Effector CD8-positive, alpha-beta T cell (primary cell): Measurements from ENCODE around the gene HOXA13.

ENCODE experiments used
- DNase-seq: peaks from one replicate; lab custom pipeline; 2025; lab: John Stamatoyannopoulos, UW
- total RNA-seq, 4 experiments: gene quantifications; one replicate each; lab custom pipeline; 2026; lab: John Stamatoyannopoulos, UW

The HOXA13 gene
- total RNA-seq, result 0 to 3.1 (median 0.22) reads per million in 4 experiments

DNA sequence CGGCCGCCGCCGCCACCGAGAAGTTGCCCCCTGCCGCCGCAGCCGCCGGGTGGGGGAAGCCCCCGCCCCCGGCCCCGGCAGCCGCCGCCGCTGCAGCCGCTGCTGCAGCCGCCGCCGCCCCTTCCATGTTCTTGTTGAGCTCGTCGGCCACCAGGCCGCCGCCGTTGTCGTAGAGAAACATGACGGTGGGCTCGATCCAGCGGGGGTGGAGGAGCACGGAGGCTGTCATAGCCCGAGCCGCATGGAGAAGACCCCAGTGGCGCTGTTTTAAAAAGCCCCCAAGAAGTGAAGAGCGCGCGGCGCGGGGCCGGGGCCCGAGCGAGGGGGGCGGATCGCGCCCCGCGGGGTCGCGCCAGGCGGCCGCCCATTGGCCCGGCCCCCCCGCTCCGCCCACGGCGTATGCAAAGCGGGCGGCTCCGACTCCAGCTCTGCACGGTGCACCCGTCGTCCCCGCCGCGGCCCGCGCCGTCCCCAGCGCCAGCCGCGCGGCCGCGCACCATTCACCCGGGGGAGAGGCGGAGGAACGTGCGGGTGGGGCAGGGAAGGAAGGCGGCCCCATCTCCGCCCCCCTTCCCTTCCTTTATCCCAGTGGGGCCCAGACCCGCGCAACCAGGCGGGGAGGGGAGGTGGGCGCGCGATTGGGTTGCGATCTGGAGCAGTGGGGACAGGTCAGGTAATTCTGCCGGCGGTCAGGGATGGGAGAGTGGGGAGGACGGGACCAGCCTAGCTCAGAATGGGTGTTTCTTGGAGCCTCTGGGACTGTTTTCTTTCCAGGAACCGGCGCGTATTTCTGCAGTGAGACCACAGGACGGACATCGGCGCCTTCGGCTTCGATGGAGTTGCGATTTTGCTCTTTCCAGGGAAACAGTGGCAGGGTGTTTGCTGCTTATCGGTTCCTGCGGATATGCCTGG lies at the start of gene HOXA13:
TSS of gene HOXA13 (minus strand) at position 243 of the 912 bp plus-strand sequence. CDS start at position 229, 14 bp downstream.
- no peak for DNase-seq

DNA sequence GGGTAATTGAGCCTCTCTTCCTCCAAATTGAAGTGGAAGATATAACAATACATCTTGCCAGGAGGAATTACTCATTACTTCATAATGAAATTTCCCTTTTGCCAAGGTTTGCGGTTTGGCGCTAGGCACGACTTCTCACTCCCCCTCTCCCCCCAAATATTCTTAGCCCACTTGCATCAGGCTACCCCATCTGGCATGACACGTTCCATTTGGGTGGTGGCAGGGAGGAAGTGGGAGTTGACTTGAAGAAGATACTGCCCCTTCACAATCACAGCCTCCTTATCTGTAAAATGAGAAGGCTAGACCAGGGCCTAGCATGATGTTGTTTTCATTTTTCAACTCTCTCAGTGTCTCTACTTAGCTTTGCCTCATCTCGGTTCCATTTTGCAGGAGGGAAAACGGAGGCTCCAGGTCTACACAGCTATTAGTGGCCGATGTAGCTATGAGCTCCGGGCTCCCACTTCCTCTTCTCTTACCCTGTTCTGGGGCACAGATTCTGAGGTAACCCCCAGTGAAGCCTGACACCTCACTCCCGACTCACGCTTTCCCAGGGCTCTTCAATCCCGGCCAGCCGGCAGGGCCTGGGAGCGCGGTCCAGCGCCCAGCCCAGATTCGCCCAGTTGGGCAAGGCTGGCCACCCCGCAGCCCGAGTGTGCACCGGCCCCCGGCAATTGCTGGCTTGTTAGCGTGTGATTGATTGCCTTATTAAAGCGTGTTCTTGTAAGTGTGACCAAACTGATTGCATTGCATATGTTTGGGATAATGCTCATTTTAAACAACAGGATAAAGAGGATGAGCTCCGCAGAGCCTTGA lies 49.2 kb upstream of the HOXA13 start:
- DNase-seq, result no peak

DNA sequence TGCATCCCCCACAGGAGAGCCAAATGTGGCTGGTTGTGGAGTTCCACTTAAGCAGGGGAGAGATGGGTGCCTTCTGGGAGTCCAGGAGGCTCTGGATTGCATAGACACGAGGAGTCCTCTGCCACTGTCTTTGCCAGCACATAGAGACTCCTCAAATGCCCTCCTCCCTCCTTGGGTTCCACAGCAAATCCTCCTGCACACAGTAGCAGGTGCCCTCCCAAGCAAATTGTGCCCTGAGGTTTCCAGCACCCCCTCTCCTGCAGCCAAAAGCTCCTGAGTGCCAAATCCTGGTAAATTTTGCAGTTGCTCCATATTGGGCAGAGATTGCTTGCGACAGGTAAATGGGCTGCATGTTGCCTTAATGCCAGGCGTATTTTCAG lies 48.5 kb upstream of the HOXA13 start:
- no peak for DNase-seq

DNA sequence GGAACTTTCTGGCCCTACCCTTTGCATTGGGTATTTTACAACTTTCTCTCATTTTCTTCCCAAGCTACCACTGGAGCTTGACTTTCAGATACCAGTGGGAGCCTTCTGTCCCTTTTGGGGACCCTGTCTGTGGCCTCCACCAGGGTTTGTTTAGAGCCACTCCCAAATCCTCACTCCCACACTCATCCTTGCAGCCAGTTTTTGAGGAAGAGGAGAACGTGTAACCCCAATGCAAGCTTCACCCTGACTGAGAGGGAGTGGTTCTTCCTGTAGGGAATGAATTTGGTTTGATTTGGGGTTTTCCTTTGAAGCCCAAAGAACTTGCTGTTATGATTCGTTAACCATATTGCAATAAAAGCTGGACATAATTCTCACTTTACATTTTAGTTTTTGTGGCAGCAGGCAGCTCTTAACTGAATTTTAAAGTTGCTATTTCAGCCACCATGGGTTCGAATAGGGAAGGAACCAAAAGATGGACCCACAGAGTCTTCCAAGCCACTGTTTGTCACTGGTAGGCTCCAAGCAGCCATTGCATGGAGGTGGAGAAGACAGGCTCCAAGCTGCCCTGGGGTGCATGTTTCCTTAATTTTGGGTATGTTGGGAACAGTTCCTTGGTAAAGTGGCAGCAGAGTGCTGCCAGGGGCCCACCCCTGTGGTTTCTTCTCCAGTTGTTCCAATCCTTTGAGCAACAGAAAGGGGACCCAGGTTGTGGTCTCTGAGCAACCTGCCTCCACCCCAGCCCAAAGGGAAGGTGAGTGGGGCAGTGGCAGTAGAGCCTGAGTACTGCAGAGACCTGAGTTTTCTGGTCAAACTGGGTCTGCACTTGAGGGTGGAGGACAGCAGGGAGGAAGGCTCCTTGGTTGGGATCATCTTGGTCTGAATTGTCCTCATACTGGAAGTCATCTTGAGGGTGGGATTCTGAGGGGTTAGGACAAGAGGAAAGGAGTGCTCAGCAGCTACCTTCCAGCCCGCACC lies 47.8 kb upstream of the HOXA13 start:
- DNase-seq, result no peak

DNA sequence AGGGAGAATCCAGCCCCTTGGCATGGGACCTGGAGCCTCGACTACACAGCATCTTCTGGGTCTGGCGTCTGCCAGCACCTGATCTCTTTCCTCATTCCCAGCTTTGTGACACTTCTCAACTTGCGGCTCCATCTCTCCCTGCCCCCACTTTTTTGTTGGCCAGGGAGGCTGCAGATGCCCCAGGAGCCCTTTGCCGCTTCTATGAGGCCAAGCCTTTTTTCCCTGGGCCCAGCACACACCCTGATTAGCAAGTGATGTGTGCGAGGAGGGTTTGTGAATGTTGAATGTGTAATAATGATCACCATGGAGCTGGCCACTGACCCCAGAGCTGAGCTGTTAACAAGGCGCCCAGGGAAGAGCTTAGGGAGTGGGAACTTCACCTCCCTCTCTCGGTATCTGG lies 47.1 kb upstream of the HOXA13 start:
- no peak for DNase-seq

DNA sequence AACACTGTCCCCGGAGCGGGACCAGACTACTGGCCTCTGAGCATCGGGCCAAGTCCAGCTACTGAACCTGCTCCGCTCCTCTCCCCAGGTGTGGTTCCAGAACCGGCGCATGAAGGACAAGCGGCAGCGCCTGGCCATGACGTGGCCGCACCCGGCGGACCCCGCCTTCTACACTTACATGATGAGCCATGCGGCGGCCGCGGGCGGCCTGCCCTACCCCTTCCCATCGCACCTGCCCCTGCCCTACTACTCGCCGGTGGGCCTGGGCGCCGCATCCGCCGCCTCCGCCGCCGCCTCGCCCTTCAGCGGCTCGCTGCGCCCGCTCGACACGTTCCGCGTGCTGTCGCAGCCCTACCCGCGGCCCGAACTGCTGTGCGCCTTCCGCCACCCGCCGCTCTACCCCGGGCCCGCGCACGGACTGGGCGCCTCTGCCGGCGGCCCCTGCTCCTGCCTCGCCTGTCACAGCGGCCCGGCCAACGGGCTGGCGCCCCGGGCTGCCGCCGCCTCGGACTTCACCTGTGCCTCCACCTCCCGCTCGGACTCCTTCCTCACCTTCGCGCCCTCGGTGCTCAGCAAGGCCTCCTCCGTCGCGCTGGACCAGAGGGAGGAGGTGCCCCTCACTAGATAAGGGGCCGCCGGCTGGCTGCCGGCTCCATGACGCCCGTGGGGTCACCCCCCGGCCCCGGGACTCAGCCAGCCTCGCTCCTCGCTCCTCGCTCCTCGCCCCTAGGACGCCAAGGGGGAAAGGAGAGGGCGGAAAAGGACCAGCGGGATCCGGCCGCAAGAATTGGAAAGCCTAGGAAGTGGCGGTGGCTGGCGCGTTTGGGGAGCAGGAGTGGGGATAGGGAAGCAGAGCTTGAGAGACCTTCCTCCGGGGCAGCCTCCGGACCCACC lies 46.2 kb upstream of the HOXA13 start:
- no peak for DNase-seq

DNA sequence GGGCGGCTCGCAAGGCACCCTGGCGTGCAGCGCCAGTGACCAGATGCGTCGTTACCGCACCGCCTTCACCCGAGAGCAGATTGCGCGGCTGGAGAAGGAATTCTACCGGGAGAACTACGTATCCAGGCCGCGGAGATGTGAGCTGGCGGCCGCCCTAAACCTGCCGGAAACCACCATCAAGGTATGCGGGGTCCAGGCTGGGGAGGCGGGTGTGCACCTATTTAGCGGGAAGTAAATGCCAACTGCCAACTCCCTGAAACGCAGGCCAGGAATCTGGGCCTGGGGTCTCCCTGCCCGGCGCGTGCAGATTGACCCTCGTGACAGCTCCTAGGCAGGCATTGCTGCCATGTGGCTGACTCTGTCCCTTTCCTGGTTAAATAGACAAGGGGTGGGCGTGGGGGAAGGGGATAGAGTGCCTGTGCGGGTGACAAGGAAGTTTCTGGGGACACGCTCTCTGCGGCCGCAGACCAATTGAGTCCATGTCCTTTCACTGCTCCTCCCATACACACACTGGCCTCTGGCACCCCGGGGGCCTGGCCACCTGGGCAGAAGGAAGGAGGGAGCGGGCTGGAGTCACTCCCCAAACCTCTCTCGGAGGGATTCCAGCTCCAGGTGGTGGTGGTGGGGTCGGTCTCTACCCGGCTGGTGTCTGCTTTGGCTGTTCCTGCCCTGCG lies 45.4 kb upstream of the HOXA13 start:
- no peak for DNase-seq

DNA sequence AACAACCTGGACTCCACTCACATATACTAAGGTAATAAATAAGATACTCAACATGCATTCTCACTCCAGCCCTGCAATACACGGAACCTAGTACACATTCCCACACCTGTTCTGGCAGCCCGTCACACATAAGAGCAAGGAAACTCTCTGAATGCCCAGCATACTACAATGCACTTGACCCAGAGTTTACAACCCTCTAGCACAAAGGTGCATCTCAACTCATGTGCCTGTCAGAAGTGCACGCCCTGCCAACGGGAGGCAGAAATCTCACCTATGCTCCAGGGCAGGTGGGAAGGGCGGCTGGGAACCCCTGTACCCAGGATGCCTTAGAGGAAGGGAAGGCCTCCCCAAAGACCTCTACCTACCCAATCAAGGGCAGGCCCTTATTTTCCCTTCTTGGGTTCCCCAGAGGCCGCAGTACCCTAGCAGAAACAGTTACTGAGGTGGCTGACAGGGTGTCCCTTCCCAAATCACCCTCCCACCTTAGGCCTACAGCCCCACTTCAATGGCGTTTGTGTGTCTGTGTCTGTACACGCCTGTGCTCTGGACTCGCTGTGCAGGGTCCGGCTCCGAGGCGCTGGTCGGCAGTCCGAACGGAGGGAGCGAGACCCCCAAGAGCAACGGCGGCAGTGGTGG lies 44.7 kb upstream of the HOXA13 start:
- DNase-seq, result no peak

DNA sequence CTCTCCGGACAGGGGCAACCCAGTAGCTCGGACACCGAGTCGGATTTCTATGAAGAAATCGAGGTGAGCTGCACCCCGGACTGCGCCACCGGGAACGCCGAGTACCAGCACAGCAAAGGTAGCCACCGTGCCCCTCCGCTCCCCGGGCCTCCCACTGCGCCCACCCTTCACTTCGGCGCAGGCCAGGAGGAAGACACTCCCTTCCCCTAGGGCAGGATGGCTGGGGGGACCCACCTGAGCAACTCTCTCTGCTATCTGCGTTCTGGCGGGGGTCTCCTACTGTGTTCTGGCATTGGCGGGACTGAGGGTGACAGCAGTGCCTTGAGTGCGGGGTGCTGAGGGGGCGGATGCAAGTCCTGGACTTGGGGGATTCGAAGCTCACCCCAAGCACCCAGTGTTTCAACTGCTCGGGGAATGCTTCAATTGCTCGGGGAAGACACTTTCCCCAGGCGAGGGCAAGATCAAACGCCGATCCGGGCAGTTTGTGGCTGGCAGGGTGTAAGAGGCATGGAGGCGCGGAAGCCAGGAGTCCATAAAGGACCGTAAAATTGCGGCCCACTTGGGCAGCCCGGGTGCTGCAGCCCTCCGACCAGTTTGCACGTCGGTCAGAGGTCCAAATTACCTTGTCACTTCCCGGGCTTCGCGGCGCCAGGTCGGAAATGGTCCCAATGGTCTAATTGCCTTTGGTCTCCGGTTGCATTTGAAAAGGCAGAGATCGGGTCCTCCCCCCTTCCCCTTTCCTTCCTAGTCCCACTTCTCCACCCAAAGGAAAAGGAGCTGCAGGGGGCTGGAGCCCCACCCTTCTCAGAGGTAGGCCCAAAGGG lies 43.7 kb upstream of the HOXA13 start:
- no peak for DNase-seq

DNA sequence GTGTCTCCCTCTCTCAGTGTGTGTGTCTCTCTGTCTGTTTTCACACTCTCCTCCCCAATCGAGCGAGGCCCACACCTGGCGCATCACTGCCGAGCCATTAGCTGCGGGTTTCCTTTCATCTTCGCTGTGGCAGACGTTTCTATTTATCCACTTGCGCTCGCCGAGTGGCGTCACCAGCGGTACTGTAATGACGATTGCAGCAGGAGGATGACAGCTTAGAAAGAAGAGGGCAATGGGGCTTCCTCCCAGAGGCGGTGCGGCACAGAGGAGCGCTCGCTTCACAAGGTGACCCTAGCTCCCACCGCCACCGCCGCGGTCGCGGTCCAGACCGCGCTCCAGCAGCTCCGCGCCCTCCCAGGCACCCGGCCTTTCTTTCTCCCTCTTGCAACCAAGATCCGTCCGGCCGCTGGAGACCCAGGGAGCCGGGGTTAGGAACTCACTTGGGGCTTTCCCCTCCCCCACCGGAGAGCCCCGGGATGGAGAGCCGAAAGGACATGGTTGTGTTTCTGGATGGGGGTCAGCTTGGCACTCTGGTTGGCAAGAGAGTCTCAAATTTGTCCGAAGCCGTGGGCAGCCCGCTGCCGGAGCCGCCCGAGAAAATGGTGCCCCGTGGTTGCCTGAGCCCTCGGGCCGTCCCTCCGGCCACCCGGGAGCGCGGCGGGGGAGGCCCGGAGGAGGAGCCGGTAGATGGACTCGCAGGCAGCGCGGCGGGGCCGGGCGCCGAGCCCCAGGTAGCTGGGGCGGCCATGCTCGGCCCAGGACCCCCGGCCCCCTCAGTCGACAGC lies 42.9 kb upstream of the HOXA13 start, which contains the start of gene EVX1:
TSS of gene EVX1 (plus strand) at position 248 of the 785 bp plus-strand sequence. CDS start at position 477, 229 bp downstream.
- no peak for DNase-seq

DNA sequence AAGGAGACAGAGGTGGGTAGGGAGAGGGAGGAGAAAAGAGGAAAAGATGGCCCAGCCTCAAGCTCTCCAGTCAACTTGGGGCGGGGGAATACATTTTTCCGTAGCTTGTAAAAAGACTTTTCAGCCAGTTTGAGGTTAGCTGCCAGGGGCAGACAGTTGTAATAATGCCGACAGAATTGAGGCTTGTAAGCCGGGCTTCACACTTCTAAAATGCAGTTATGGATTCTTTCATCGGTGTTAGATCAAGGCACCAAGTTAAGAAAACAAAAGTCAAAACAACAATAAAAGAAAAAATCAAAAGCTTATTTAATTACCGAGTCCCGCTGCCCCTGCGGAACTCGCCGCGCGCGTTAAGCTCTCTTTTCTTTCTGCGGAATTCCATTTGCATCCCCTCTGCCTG lies 42.3 kb upstream of the HOXA13 start:
- DNase-seq, result no peak

DNA sequence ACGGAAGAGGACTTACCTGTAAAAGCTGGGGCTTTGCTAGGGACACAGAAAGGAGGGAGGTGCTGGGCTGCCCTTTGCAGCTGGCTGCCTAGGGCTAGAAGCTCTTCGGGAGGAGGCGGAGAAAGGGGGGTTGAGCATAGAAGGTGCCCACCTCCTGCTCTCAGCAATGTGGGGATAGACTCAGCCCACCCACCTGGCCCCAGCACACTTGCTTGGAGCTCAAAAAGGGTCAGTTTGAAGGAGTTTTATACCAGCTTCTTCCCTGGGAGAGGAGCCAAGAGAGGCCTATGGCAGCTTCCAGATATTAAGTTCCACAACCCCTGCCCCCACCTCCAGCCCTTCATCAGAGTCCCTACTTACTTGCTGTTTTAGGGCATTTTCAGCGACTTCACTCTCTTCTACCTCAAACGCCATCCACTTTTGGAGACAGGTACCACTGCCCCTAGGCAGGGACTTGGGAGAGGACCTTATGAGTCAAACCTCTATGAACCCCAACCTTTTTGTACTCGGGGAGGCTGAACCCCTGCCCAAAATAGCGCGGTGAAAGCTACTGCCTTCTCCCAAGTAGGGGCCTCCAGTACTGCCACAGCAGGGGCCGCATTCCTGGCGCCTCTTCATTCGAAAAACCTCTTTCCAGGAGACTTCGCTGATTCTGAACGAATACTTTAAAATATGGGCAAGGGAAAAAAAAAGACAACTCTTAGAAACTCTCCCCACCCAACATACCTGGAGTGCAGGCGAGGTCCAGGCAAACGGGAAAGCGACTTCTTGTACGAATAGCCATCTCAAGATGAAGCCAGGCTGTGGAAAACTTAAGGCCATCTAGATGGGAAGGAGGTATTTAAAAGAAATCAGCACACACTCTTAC lies 41.5 kb upstream of the HOXA13 start:
- DNase-seq, result no peak

DNA sequence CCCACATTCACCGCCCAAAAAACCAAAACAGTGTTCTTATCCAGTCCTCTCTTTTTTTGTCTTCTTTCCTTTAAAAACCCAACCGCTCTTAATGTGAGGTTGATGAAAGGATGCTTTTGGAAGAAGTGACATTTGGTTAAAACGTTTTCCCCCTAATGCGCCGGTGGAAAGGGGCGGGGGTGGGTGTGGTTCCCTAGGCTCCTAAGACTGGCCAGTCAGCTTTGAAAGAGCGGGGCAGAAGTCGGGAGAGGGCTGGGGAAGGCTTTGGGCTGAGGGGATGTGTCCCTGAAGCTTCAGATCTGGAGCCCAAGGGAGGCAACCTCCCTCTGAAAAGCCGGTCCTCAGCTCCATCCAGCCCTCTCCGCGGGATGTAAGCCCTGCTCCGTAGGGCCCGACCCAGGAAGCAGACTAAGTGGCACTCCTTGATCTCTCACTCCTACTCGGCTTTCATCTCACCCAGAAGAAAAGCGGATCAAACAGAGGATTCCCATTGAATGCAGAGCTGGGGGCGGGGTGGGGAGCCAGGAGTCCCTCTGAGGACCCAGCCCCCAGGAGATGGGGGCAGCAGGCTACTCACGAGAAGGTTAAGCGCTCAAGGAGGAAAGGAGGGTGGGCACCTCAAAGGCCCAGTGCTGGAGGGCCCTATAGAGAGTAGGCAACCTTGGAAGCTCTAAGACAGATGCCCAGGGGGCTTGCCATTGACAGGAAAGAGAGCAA lies 40.3 kb upstream of the HOXA13 start:
- DNase-seq, result no peak

DNA sequence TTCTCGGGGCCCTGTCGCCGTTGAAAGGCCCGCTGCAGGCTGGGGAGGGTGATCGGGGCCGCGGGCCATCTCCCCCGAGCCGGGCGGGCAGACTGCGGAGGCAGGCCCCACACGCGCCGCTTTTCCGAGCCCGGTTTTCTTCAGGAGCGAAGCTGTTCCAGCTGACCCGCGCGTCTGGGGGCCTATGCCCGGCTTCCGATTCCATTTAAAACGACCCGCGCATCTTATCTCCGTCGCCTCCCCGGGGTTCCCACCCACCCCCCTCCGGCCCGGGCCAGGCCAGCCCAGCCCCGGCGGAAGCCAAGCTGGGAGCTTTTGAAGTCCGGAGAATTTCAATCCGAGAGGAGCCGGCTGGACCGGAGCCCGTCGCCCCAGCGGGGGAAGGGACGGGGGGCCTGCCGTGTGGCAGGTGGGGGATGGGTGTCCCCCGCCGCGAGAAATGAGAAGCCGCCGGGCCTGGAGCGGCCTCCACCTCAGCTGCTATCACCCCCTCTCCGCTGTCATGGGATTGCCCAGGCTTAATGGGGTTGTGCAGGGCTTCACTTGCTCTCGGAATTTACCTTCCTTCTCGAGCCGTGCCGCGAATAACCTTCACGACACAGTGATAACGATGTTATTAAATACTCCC lies 39.6 kb upstream of the HOXA13 start:
- no peak for DNase-seq

DNA sequence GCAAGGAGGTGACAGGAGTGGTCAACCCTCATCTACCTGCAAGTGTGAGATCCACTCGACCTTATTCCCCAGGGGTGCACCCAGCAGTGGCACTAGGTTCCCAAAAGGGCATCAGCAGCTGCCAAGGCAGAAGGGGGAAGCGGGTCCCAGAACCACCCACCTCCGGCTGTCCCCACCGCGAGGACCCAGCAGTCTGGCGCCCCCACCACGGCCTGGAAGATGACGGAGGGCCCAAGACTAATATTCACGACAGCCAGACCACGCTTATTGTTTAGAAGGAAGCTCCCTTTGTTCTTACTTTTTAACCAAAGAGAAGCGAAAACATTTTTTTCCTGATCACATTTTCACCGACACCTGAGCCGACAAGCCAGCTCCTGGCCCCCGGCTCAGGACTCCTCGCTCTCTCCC lies 39.1 kb upstream of the HOXA13 start:
- DNase-seq, result no peak
